Lower leg skin (tissue), 4 donors: ENCODE results near the gene MFSD1. TPM values are rescaled to one million over a fixed set of nuclear protein-coding genes. Genes with fewer than 3 reads are reported as not detected.

Experiments
- DNase-seq, 2 donors: peaks; one replicate each; pipeline ENCODE4 v3.0.0-alpha.2; 2019; ENCODE audit warnings: low spot score in 2 of 2
- H3K4me3 ChIP-seq: fragments of 200-600 bp; sonication (generic); 2 replicates; pipeline ENCODE4 v1.5.1; 2017; ENCODE audit warnings: mild to moderate bottlenecking, low read depth; ENCODE audit not compliant: poor library complexity, severe bottlenecking
- POLR2A ChIP-seq, 2 donors: fragments of 450-650 bp; IDR thresholded peaks; one replicate each; pipeline ENCODE4 v1.6.1; 2016 to 2017; ENCODE audit warnings: antibody characterized with exemption in 2 of 2, mild to moderate bottlenecking in 1 of 2, moderate library complexity in 1 of 2
- WGBS, 2 donors: methylation state at CpG; one replicate each; pipeline ENCODE4 v1.1.5; 2018; 5-methylcytosine and 5-hydroxymethylcytosine counted together
- intact Hi-C: fragments of 100-400 bp; cut with DNase I; formaldehyde crosslinking; loops from one replicate; pipeline ENCODE4 v1.15.0; 2023; ENCODE audit warnings: low total_unique reads
- total RNA-seq, 4 donors: library from RNA; depleted of rRNA; stranded (reverse); fragments of >200 nt; gene quantifications; one replicate each; pipeline ENCODE4 v1.1.0, GENCODE V29; 2016
- TF ChIP-seq, protein P1 (sequence below), 3 donors: fragments of 450-650 bp; IDR thresholded peaks; one replicate each; pipeline ENCODE4 v1.5.1; 2016; ENCODE audit warnings: antibody characterized with exemption in 3 of 3, mild to moderate bottlenecking in 3 of 3, moderate library complexity in 2 of 3

The MFSD1 gene, protein sequence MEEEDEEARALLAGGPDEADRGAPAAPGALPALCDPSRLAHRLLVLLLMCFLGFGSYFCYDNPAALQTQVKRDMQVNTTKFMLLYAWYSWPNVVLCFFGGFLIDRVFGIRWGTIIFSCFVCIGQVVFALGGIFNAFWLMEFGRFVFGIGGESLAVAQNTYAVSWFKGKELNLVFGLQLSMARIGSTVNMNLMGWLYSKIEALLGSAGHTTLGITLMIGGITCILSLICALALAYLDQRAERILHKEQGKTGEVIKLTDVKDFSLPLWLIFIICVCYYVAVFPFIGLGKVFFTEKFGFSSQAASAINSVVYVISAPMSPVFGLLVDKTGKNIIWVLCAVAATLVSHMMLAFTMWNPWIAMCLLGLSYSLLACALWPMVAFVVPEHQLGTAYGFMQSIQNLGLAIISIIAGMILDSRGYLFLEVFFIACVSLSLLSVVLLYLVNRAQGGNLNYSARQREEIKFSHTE
- total RNA-seq, result 10 to 100 TPM; 48.9 to 99.2 (median 62.0) TPM

DNA sequence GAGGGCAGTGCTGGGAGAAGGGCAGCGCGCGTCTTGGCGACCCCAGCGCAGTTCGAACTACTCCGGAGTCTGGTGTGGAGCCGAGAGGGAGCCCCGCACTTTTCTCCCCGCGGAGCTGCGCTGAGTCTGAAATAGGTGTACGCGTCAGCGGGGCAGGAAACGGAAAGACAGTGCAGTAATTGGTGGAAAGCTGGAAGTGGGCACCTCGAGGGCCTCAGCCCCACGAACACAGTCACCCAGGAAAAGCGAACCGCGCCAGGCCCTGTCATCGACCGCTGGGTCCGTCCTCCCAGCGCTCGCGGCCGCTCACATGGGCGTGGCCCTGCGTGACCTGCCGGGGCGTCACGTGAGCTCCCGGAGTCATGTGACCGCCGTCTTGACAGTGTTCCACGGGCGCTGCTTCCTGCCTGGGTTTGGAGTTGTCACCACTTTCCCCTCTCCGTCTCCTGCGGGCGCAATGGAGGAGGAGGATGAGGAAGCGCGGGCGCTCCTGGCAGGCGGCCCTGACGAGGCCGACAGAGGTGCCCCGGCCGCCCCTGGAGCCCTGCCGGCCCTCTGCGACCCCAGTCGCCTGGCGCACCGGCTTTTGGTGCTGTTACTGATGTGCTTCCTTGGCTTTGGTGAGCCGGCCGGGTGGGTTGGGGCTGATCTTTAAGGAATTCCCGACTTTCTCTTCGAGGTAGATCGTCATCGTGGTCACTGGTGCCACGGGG lies at the start of gene MFSD1:
Gene MFSD1 (plus strand): TSS at position 359 of the 713 bp plus-strand sequence. CDS start 99 bp downstream, at position 458.
- intact Hi-C loops, result no loop called here
- peak within 1 kb of the TSS; percentile 73 for H3K4me3 ChIP-seq
- TF ChIP-seq, protein P1, sequence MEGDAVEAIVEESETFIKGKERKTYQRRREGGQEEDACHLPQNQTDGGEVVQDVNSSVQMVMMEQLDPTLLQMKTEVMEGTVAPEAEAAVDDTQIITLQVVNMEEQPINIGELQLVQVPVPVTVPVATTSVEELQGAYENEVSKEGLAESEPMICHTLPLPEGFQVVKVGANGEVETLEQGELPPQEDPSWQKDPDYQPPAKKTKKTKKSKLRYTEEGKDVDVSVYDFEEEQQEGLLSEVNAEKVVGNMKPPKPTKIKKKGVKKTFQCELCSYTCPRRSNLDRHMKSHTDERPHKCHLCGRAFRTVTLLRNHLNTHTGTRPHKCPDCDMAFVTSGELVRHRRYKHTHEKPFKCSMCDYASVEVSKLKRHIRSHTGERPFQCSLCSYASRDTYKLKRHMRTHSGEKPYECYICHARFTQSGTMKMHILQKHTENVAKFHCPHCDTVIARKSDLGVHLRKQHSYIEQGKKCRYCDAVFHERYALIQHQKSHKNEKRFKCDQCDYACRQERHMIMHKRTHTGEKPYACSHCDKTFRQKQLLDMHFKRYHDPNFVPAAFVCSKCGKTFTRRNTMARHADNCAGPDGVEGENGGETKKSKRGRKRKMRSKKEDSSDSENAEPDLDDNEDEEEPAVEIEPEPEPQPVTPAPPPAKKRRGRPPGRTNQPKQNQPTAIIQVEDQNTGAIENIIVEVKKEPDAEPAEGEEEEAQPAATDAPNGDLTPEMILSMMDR (IDR thresholded peaks at IDR 0.05), result no peak
- TF ChIP-seq POLR2A (IDR thresholded peaks at IDR 0.05), result no peak
- 0 to 1% methylated on average over 44 to 59 of the region's 61 CpGs for WGBS, 2 donors
- peak; percentile 97 to 99 for DNase-seq

DNA sequence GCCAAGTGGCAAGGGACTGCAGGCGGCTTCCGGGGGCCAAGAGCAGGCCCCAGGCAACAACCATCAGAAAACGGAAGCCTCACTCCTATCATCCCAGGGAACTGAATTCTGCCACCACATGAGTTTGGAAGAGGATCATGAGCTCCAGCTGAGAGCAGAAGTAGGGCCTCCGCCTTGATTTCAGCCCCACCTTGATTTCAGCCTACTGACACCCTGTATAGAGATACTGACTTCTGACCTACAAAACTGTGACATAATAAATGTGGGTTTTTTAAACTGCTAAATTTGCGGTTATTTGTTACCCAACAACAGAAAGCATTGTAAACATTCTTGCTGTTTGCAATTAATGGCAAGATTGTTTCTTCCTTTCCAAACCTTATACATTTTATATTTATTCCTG lies 48.0 kb upstream of the MFSD1 start:
- TF ChIP-seq, protein P1 (IDR thresholded peaks at IDR 0.05), result no peak
- TF ChIP-seq POLR2A (IDR thresholded peaks at IDR 0.05), result no peak
- WGBS, 2 donors, result 95 to 96% methylated on average over 5 of the region's 5 CpGs
- intact Hi-C loops, result no loop called here
- DNase-seq, result no peak
- no peak overlapping the region for H3K4me3 ChIP-seq

DNA sequence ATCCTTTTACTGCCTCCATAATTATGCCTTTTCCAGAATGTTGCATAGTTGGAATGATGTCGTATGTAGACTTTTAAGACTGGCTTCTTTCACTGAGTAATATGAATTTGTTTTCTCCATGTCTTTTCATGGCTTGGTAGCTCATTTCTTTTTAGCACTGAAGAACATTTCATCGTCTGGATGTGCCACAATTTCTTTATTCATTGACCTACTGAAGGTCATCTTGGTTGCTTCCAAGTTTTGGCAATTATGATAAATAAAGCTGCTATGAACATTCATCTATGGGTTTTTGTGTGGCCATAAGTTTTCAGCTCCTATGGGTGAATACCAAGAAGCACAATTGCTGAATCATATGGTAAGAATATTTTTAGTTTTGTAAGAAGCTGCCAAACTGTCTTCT lies 46.4 kb upstream of the MFSD1 start:
- intact Hi-C loops, result no loop called here
- WGBS, 2 donors, result 73 to 83% methylated on average over 2 of the region's 2 CpGs

DNA sequence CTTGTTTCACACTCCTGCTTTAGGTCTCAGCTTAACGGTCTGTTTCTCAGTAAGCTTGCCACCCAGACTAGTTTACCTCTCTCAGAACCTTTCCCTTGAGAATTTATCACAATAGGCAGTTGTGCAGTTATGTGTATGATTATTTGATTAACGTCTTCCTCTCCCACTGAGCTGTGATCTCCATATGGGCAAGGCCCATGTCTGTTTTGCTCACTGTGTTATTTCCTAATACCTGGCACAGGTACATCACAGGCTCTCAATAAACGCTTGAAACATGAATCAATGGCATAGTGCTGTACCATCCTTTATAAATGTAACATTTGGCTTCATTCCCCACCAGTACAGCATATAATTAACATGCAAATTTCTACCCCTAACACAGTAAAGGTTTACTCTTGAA lies 40.5 kb upstream of the MFSD1 start:
- TF ChIP-seq, protein P1 (IDR thresholded peaks at IDR 0.05), result no peak
- no peak for TF ChIP-seq POLR2A (IDR thresholded peaks at IDR 0.05)
- WGBS, 2 donors, result 40 to 68% methylated on average over 3 of the region's 3 CpGs
- intact Hi-C loops, result no loop called here
- H3K4me3 ChIP-seq, result no peak overlapping the region
- no peak for DNase-seq

More for the DNA sequence above, 46.4 kb upstream of the MFSD1 start:
- DNase-seq, result no peak
- no peak overlapping the region for H3K4me3 ChIP-seq
- TF ChIP-seq POLR2A (IDR thresholded peaks at IDR 0.05), result no peak
- TF ChIP-seq, protein P1 (IDR thresholded peaks at IDR 0.05), result no peak

DNA sequence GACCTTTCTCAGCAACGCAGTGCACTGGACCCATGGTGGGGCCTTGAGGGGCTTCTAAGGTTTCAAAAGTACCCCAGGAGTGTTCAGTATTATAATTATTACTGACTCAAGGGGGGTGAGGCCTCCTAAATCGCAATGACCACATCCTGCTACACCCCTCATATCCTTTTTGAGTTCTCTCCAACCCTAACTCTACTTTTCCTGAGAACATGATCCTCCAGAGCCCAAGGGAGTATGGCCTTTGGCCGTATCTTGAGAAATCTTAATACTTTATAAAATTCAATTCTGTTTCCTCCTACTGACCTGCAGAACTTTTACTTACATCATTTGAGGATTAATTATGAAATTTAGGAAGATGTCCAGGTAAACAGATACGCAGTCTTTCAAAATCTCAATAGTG lies 39.2 kb upstream of the MFSD1 start:
- DNase-seq, result no peak
- intact Hi-C loops, result no loop called here
- WGBS, 2 donors, result 76 to 86% methylated on average over 4 of the region's 4 CpGs
- TF ChIP-seq, protein P1 (IDR thresholded peaks at IDR 0.05), result no peak
- no peak for TF ChIP-seq POLR2A (IDR thresholded peaks at IDR 0.05)
- no peak overlapping the region for H3K4me3 ChIP-seq
